ENCODE data around the gene TMEM178B. TPM values are rescaled to one million over a fixed set of nuclear protein-coding genes. Genes with fewer than 3 reads are reported as not detected.

TMEM178B gene
- total and polyA plus RNA-seq, 2 experiments from 2014 or later = 0.24 to 0.30 TPM

GRCh38 chr7:141218941-141219340 lies 145.1 kb downstream of the TMEM178B start:
- WGBS (ENCODE audit: low lambda C conversion rate, missing lambda C conversion rate) = 65% methylated on average over 6 of the region's 6 CpGs
- Histone ChIP-seq H3K9me3 (ENCODE audit: low read depth) (no peaks in the 10 kb centered on the region), H3K4me3 (no peak overlapping the region), H3K27ac (no peak overlapping the region), H3K4me2 (no peak overlapping the region), H4K20me1 (ENCODE audit: insufficient read depth, poor library complexity, severe bottlenecking) (no peaks in the 10 kb centered on the region), H3K9me2 (replicated peaks; ENCODE audit: insufficient read depth) (no peaks in the 10 kb centered on the region), H3K4me1 (ENCODE audit: insufficient read depth) (no peaks in the 10 kb centered on the region), H2AFZ (no peak overlapping the region), H3K79me2 (no peaks in the 10 kb centered on the region), H3K36me3 (replicated peaks; ENCODE audit: insufficient read depth, low read depth) (no peaks in the 10 kb centered on the region), H3K27me3 (peaks cover 4% of the 10 kb centered on the region)
- no peak for DNase-seq (ENCODE audit: low spot score)
- TF ChIP-seq, protein P1, sequence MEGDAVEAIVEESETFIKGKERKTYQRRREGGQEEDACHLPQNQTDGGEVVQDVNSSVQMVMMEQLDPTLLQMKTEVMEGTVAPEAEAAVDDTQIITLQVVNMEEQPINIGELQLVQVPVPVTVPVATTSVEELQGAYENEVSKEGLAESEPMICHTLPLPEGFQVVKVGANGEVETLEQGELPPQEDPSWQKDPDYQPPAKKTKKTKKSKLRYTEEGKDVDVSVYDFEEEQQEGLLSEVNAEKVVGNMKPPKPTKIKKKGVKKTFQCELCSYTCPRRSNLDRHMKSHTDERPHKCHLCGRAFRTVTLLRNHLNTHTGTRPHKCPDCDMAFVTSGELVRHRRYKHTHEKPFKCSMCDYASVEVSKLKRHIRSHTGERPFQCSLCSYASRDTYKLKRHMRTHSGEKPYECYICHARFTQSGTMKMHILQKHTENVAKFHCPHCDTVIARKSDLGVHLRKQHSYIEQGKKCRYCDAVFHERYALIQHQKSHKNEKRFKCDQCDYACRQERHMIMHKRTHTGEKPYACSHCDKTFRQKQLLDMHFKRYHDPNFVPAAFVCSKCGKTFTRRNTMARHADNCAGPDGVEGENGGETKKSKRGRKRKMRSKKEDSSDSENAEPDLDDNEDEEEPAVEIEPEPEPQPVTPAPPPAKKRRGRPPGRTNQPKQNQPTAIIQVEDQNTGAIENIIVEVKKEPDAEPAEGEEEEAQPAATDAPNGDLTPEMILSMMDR (IDR thresholded peaks at IDR 0.05; ENCODE audit: poor library complexity) = no peak
- TF ChIP-seq EZH2 (IDR thresholded peaks at IDR 0.05; ENCODE audit: borderline replicate concordance) (no peak), EZH2phosphoT487 (IDR thresholded peaks at IDR 0.05; ENCODE audit: low read depth, severe bottlenecking, unreplicated experiment) (no peak)

GRCh38 chr7:141220263-141220880 lies 146.5 kb downstream of the TMEM178B start:
- no peak overlapping the region for H3K4me2 ChIP-seq
- H3K27me3 ChIP-seq = peaks cover 4% of the 10 kb centered on the region
- no peaks in the 10 kb centered on the region for H3K9me3 ChIP-seq (ENCODE audit: low read depth)
- no peaks in the 10 kb centered on the region for H3K4me1 ChIP-seq (ENCODE audit: insufficient read depth)
- no peaks in the 10 kb centered on the region for H3K36me3 ChIP-seq (replicated peaks; ENCODE audit: insufficient read depth, low read depth)
- no peak for DNase-seq (ENCODE audit: low spot score)
- no peak overlapping the region for H2AFZ ChIP-seq
- no peaks in the 10 kb centered on the region for H3K9me2 ChIP-seq (replicated peaks; ENCODE audit: insufficient read depth)
- no peaks in the 10 kb centered on the region for H4K20me1 ChIP-seq (ENCODE audit: insufficient read depth, poor library complexity, severe bottlenecking)
- TF ChIP-seq, protein P1 (IDR thresholded peaks at IDR 0.05; ENCODE audit: poor library complexity) = peak; percentile 19
- no peak for TF ChIP-seq EZH2phosphoT487 (IDR thresholded peaks at IDR 0.05; ENCODE audit: low read depth, severe bottlenecking, unreplicated experiment)
- no peak for TF ChIP-seq EZH2 (IDR thresholded peaks at IDR 0.05; ENCODE audit: borderline replicate concordance)
- no peaks in the 10 kb centered on the region for H3K79me2 ChIP-seq
- H3K4me3 ChIP-seq = no peak overlapping the region
- WGBS (ENCODE audit: low lambda C conversion rate, missing lambda C conversion rate) = 72% methylated on average over 8 of the region's 8 CpGs
- no peak overlapping the region for H3K27ac ChIP-seq

DNA sequence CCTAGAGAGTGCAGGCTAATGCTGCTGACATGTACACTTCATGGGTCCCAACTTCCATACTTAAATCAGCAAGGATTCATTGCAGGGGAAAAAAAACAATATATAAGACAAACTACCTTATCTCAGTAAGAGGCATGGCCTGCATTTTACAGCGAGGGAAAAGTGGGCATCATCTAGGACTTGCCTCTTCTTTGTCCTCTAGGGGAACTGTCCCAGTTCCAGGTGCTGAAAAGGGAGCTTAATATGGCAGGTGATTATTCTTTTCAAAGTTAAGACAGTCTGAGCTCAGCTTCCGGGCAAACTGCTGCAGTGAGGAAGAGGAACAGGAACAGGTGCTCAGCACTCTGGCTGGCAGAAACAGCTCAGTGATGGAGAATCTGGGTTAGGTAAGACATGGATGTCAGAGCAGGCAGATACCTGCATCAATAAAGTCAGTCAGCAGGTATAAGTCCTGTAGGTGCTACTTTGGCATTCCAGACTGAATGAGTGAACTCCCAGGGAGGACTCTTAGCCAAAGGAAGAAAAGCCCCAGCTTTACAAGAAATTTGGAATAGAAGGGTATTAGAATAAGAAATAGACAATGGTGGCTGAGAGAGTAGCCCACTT lies 147.2 kb downstream of the TMEM178B start:
- DNase-seq (ENCODE audit: low spot score) = peak; percentile 37
- no peak overlapping the region for H3K4me3 ChIP-seq
- 38% methylated on average over 2 of the region's 2 CpGs for WGBS (ENCODE audit: low lambda C conversion rate, missing lambda C conversion rate)

More for the DNA sequence above, 147.2 kb downstream of the TMEM178B start:
- no peak overlapping the region for H3K27ac ChIP-seq
- H3K4me1 ChIP-seq (ENCODE audit: insufficient read depth) = no peaks in the 10 kb centered on the region
- no peaks in the 10 kb centered on the region for H3K9me2 ChIP-seq (replicated peaks; ENCODE audit: insufficient read depth)
- peaks cover 4% of the 10 kb centered on the region for H3K27me3 ChIP-seq
- H2AFZ ChIP-seq = no peak overlapping the region
- TF ChIP-seq EZH2phosphoT487 (IDR thresholded peaks at IDR 0.05; ENCODE audit: low read depth, severe bottlenecking, unreplicated experiment) (no peak), EZH2 (IDR thresholded peaks at IDR 0.05; ENCODE audit: borderline replicate concordance) (no peak)
- TF ChIP-seq, protein P1 (IDR thresholded peaks at IDR 0.05; ENCODE audit: poor library complexity) = no peak
- H3K36me3 ChIP-seq (replicated peaks; ENCODE audit: insufficient read depth, low read depth) = no peaks in the 10 kb centered on the region
- H3K4me2 ChIP-seq = no peak overlapping the region
- H3K79me2 ChIP-seq = no peaks in the 10 kb centered on the region
- H3K9me3 ChIP-seq (ENCODE audit: low read depth) = no peaks in the 10 kb centered on the region
- no peaks in the 10 kb centered on the region for H4K20me1 ChIP-seq (ENCODE audit: insufficient read depth, poor library complexity, severe bottlenecking)
